ENCODE measurements around the gene PRKAR2B.

- no peak for TF ChIP-seq CTCF (IDR thresholded peaks at IDR 0.05; ENCODE audit: low read depth, low read length)
- TF ChIP-seq POLR2A (IDR thresholded peaks at IDR 0.05; ENCODE audit: extremely low read depth, insufficient read length), result no peak
- TF ChIP-seq MAX (IDR thresholded peaks at IDR 0.05; ENCODE audit: low read depth, low read length), result no peak
These were observed 21.4 kb downstream of the PRKAR2B start for GRCh38 chr7:107065929-107066247.

All from NB4 (cell line).